ENCODE data around the gene TEF. TPM values are rescaled to one million over a fixed set of nuclear protein-coding genes. Genes with fewer than 3 reads are reported as not detected.

TEF gene
- total and polyA plus RNA-seq, 9 of the 15 experiments (the other 6 are each of a cell fraction or from before 2014, with no cell fraction given), result 0.04 to 3.1 (median 1.2) TPM

- TF ChIP-seq ZNF609 (CRISPR knock-in tag; IDR thresholded peaks at IDR 0.05; ENCODE audit: borderline replicate concordance) (no peak), RERE (CRISPR knock-in tag; IDR thresholded peaks at IDR 0.05; ENCODE audit: borderline replicate concordance) (no peak), NFXL1 (CRISPR knock-in tag; IDR thresholded peaks at IDR 0.05) (no peak), CEBPG (CRISPR knock-in tag; IDR thresholded peaks at IDR 0.05) (no peak), CEBPG (tag; conservative IDR thresholded peaks at IDR 0.05 in 1 of 2, IDR thresholded peaks at IDR 0.05 in 1 of 2) (no peak), PPARD (CRISPR knock-in tag; IDR thresholded peaks at IDR 0.05) (no peak)
Observed at GRCh38 chr22:41435560-41435959, 53.8 kb downstream of the TEF start (continued).
